Neural cell (in vitro differentiated cells): ENCODE measurements around the gene GNG3. TPM values are rescaled to one million over a fixed set of nuclear protein-coding genes. Genes with fewer than 3 reads are reported as not detected.
"Not testable (repeated sequence)": the region's sequence is repeated elsewhere in the genome, so short reads cannot be mapped to it uniquely, and the experiment has no call there.

Experiments used
- H2AFZ ChIP-seq: fragments of 200-600, 300-800 bp; sonication (generic), shearing (Covaris generic); 2 replicates; pipeline ENCODE4 v1.6.0; 2014; ENCODE audit warnings: low read depth, mild to moderate bottlenecking, antibody characterized with exemption, low read length, moderate library complexity
- H3F3A ChIP-seq: fragments of 200-600 bp; shearing (Covaris generic); 2 replicates; pipeline ENCODE4 v1.6.1; 2016; ENCODE audit warnings: mild to moderate bottlenecking, moderate library complexity, mixed read lengths, antibody characterized with exemption, low read length; ENCODE audit not compliant: insufficient read depth, poor library complexity, severe bottlenecking
- H3K27ac ChIP-seq: fragments of 200-600, 300-800 bp; sonication (generic), shearing (Covaris generic); 2 replicates; pipeline ENCODE4 v1.5.1; 2014; ENCODE audit warnings: mild to moderate bottlenecking, low read length, moderate library complexity
- H3K27me3 ChIP-seq: fragments of 300-800, 200-600 bp; sonication (generic), shearing (Covaris generic); 2 replicates; pipeline ENCODE4 v1.6.0; 2014; ENCODE audit warnings: mild to moderate bottlenecking, low read depth, low read length, moderate library complexity; ENCODE audit not compliant: insufficient read depth
- H3K36me3 ChIP-seq: fragments of 300-800, 200-600 bp; sonication (generic), shearing (Covaris generic); 2 replicates; pipeline ENCODE4 v1.5.1; 2014; ENCODE audit warnings: mild to moderate bottlenecking, antibody characterized with exemption, low read length, moderate library complexity; ENCODE audit not compliant: insufficient read depth
- H3K4me2 ChIP-seq: fragments of 300-800, 200-600 bp; sonication (generic), shearing (Covaris generic); 2 replicates; pipeline ENCODE4 v1.6.0; 2014; ENCODE audit warnings: mild to moderate bottlenecking, low read length
- H3K4me3 ChIP-seq: fragments of 300-800, 200-600 bp; sonication (generic), shearing (Covaris generic); 2 replicates; pipeline ENCODE4 v1.5.1; 2014; ENCODE audit warnings: mild to moderate bottlenecking, low read length, moderate library complexity
- H3K79me2 ChIP-seq: fragments of 200-600 bp; shearing (Covaris generic); replicated peaks from 2 replicates; pipeline ENCODE4 v1.6.0; 2014; ENCODE audit warnings: mild to moderate bottlenecking, low read length, moderate library complexity; ENCODE audit not compliant: insufficient read depth
- H3K9ac ChIP-seq: fragments of 300-800, 200-600 bp; sonication (generic), shearing (Covaris generic); 2 replicates; pipeline ENCODE4 v1.6.1; 2016; ENCODE audit warnings: mild to moderate bottlenecking, low read length, mixed read lengths
- H3K9me2 ChIP-seq: fragments of 200-600 bp; shearing (Covaris generic); 2 replicates; pipeline ENCODE4 v1.6.1; 2016; ENCODE audit warnings: mild to moderate bottlenecking, low read length, mixed read lengths; ENCODE audit not compliant: insufficient read depth
- H3K9me3 ChIP-seq: fragments of 200-600, 300-800 bp; sonication (generic), shearing (Covaris generic); 2 replicates; pipeline ENCODE4 v1.6.1; 2016; ENCODE audit warnings: mild to moderate bottlenecking, mixed run types, low read length, moderate library complexity, mixed read lengths
- H4K20me1 ChIP-seq: fragments of 200-600 bp; shearing (Covaris generic); 2 replicates; pipeline ENCODE4 v1.6.1; 2016; ENCODE audit warnings: mild to moderate bottlenecking, mixed run types; ENCODE audit not compliant: insufficient read depth
- EP300 ChIP-seq: fragments of 450-650 bp; conservative IDR thresholded peaks from 2 replicates; pipeline ENCODE4 v1.6.1; 2014; ENCODE audit warnings: antibody characterized with exemption, mild to moderate bottlenecking, moderate library complexity; ENCODE audit not compliant: poor library complexity, severe bottlenecking
- EZH2 ChIP-seq: fragments of 200-600, 300-800 bp; shearing (Covaris generic), sonication (generic); IDR thresholded peaks from 2 replicates; pipeline ENCODE4 v1.6.1; 2014; ENCODE audit warnings: antibody characterized with exemption, low read length, borderline replicate concordance, mild to moderate bottlenecking; ENCODE audit not compliant: insufficient read depth, poor library complexity, severe bottlenecking
- MXI1 ChIP-seq: fragments of 450-650 bp; conservative IDR thresholded peaks from 2 replicates; pipeline ENCODE4 v1.6.1; 2014; ENCODE audit warnings: antibody characterized with exemption, mild to moderate bottlenecking; ENCODE audit not compliant: poor library complexity, severe bottlenecking
- POLR2AphosphoS5 ChIP-seq: IDR thresholded peaks from 2 replicates; pipeline ENCODE4 v1.6.1; 2012
- RAD21 ChIP-seq: fragments of 450-650 bp; conservative IDR thresholded peaks from 2 replicates; pipeline ENCODE4 v1.6.1; 2014; ENCODE audit warnings: antibody characterized with exemption, mild to moderate bottlenecking, moderate library complexity
- REST ChIP-seq: IDR thresholded peaks from 2 replicates; pipeline ENCODE4 v1.6.1; 2012; ENCODE audit warnings: borderline replicate concordance
- SMC3 ChIP-seq: fragments of 450-650 bp; conservative IDR thresholded peaks from 2 replicates; pipeline ENCODE4 v1.6.1; 2014; ENCODE audit warnings: antibody characterized with exemption, mild to moderate bottlenecking, moderate library complexity; ENCODE audit not compliant: poor library complexity
- TAF1 ChIP-seq: IDR thresholded peaks from 2 replicates; pipeline ENCODE4 v1.6.1; 2012; ENCODE audit warnings: low read depth
- polyA plus RNA-seq: library from polyadenylated mRNA; depleted of rRNA; stranded (reverse); fragments of >200 nt; gene quantifications from 2 replicates; pipeline ENCODE4 v1.2.3, GENCODE V29; 2014
- TF ChIP-seq, protein P1 (sequence below): fragments of 450-650 bp; IDR thresholded peaks from 2 replicates; pipeline ENCODE4 v1.5.1; 2014; ENCODE audit warnings: antibody characterized with exemption, mild to moderate bottlenecking, moderate library complexity; ENCODE audit not compliant: poor library complexity, severe bottlenecking

GNG3 gene
- polyA plus RNA-seq, 1 donor from 2014 or later, result 121 TPM

GRCh38 chr11:62688491-62688890, 19.0 kb upstream of the GNG3 start:
- Histone ChIP-seq H3K79me2 (no peaks in the 10 kb centered on the region), H3K4me3 (no peak overlapping the region), H4K20me1 (no peaks in the 10 kb centered on the region), H3F3A (no peaks in the 10 kb centered on the region), H3K36me3 (no peaks in the 10 kb centered on the region), H2AFZ (no peak overlapping the region), H3K4me2 (no peak overlapping the region), H3K27me3 (no peaks in the 10 kb centered on the region), H3K9ac (no peak overlapping the region), H3K9me3 (no peaks in the 10 kb centered on the region), H3K27ac (no peak overlapping the region), H3K9me2 (no peaks in the 10 kb centered on the region)
- no peak for TF ChIP-seq TAF1
- no peak for TF ChIP-seq EP300
- no peak for TF ChIP-seq REST
- TF ChIP-seq, protein P1, sequence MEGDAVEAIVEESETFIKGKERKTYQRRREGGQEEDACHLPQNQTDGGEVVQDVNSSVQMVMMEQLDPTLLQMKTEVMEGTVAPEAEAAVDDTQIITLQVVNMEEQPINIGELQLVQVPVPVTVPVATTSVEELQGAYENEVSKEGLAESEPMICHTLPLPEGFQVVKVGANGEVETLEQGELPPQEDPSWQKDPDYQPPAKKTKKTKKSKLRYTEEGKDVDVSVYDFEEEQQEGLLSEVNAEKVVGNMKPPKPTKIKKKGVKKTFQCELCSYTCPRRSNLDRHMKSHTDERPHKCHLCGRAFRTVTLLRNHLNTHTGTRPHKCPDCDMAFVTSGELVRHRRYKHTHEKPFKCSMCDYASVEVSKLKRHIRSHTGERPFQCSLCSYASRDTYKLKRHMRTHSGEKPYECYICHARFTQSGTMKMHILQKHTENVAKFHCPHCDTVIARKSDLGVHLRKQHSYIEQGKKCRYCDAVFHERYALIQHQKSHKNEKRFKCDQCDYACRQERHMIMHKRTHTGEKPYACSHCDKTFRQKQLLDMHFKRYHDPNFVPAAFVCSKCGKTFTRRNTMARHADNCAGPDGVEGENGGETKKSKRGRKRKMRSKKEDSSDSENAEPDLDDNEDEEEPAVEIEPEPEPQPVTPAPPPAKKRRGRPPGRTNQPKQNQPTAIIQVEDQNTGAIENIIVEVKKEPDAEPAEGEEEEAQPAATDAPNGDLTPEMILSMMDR, result no peak
- no peak for TF ChIP-seq MXI1
- no peak for TF ChIP-seq RAD21
- TF ChIP-seq SMC3, result no peak
- no peak for TF ChIP-seq POLR2AphosphoS5
- no peak for TF ChIP-seq EZH2

- no peaks in the 10 kb centered on the region for H3K9me3 ChIP-seq
- no peak within 1 kb of the TSS for H3K27ac ChIP-seq
- H3K4me2 ChIP-seq, result no peak within 1 kb of the TSS
- H3K27me3 ChIP-seq, result no peaks in the 10 kb centered on the region
- H3K36me3 ChIP-seq, result no peaks in the 10 kb centered on the region
- H3K79me2 ChIP-seq, result no peaks in the 10 kb centered on the region
- no peaks in the 10 kb centered on the region for H3F3A ChIP-seq
- H4K20me1 ChIP-seq, result no peaks in the 10 kb centered on the region
- H3K4me3 ChIP-seq, result no peak within 1 kb of the TSS
- H2AFZ ChIP-seq, result no peak within 1 kb of the TSS
- no peaks in the 10 kb centered on the region for H3K9me2 ChIP-seq
- TF ChIP-seq REST, result no peak
- TF ChIP-seq POLR2AphosphoS5, result peak; percentile 38
- no peak within 1 kb of the TSS for H3K9ac ChIP-seq
Observed at GRCh38 chr11:62689421-62690183, 17.9 kb upstream of the GNG3 start, which contains the start of gene LRRN4CL. TSS of gene LRRN4CL (minus strand) at chr11:62689530. CDS start at chr11:62688508, 1,022 bp downstream.

DNA sequence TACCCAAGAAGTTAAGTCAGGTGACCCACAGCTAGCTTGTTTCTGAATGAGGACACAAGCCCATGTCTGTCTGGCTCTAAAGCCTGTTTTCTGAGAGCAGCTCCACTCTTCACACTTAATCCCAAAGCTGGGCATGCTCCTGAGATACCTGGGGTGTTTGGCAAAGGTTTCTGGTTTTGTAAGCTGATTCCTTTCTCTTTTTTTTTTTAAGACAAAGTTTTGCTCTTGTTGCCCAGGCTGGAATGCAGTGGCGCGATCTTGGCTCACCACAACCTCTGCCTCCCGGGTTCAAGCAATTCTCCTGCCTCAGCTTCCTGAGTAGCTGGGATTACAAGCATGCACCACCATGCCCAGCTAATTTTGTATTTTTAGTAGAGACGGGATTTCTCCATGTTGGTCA, 13.9 kb upstream of the GNG3 start:
- H4K20me1 ChIP-seq, result not testable (repeated sequence)

More for the DNA sequence above, 13.9 kb upstream of the GNG3 start:
- H3K4me2 ChIP-seq, H3K4me3 ChIP-seq, H3K9me2 ChIP-seq, H3K9ac ChIP-seq, H3K27ac ChIP-seq, H3K9me3 ChIP-seq, H2AFZ ChIP-seq, H3K36me3 ChIP-seq, H3K79me2 ChIP-seq, H3K27me3 ChIP-seq, H3F3A ChIP-seq: not testable (repeated sequence)
